HG02852 (cell line): ENCODE results near the gene NISCH.

Source experiments
- ATAC-seq: cut with Tn5 transposase; IDR thresholded peaks from one replicate; pipeline ENCODE4 v1.9.1; 2021; ENCODE audit warnings: mild to moderate bottlenecking, moderate library complexity; ENCODE audit not compliant: unreplicated experiment

NISCH gene

GRCh38 chr3:52446631-52447511, 8.5 kb upstream of the NISCH start:
- peak; percentile 61 for ATAC-seq

GRCh38 chr3:52447512-52448355, 7.7 kb upstream of the NISCH start:
- no peak for ATAC-seq

- ATAC-seq = no peak
Observed at GRCh38 chr3:52450489-52451236, 4.7 kb upstream of the NISCH start.

- no peak for ATAC-seq
Observed at GRCh38 chr3:52451237-52452083, 3.9 kb upstream of the NISCH start.

- no peak for ATAC-seq
Observed at GRCh38 chr3:52452126-52452525, 3.3 kb upstream of the NISCH start.

- no peak for ATAC-seq
Observed at GRCh38 chr3:52452570-52453221, 2.7 kb upstream of the NISCH start.

GRCh38 chr3:52453496-52454249, 1.7 kb upstream of the NISCH start, which contains the start of gene TNNC1:
TSS of gene TNNC1 (minus strand) at chr3:52454041. CDS start at chr3:52454015, 26 bp downstream.
- ATAC-seq = no peak

- ATAC-seq = no peak
Observed at GRCh38 chr3:52454250-52454937, 1.0 kb upstream of the NISCH start.

- no peak for ATAC-seq
Observed at GRCh38 chr3:52454938-52455282, 494 bp upstream of the NISCH start.

GRCh38 chr3:52456169-52456799, 880 bp downstream of the NISCH start:
- ATAC-seq = no peak

- ATAC-seq = no peak
Observed at GRCh38 chr3:52456800-52457183, 1.4 kb downstream of the NISCH start.

- no peak for ATAC-seq
Observed at GRCh38 chr3:52458031-52458760, 2.8 kb downstream of the NISCH start.

- no peak for ATAC-seq
Observed at GRCh38 chr3:52458770-52459545, 3.6 kb downstream of the NISCH start.

GRCh38 chr3:52461874-52462273, 6.5 kb downstream of the NISCH start:
- no peak for ATAC-seq

GRCh38 chr3:52463416-52463815, 8.0 kb downstream of the NISCH start:
- ATAC-seq = no peak

GRCh38 chr3:52468336-52468735, 12.9 kb downstream of the NISCH start:
- ATAC-seq = no peak

GRCh38 chr3:52469001-52469400, 13.6 kb downstream of the NISCH start:
- no peak for ATAC-seq
